OCI-LY7 (cell line): Measurements from ENCODE around the gene ABCC8.

Experiments used
- EZH2phosphoT487 ChIP-seq: fragments of 200-600 bp; sonication (generic); IDR thresholded peaks from 2 replicates; pipeline ENCODE4 v1.6.1; 2018; ENCODE audit warnings: low read depth, borderline replicate concordance, mild to moderate bottlenecking, mixed run types, antibody characterized with exemption, low read length, moderate library complexity, mixed read lengths
- TF ChIP-seq, protein P1 (sequence below): fragments of 200-600 bp; sonication (generic); conservative IDR thresholded peaks from 2 replicates; pipeline ENCODE4 v1.5.1; 2014; ENCODE audit warnings: mild to moderate bottlenecking, antibody characterized with exemption, low read length, moderate library complexity, mixed read lengths

DNA sequence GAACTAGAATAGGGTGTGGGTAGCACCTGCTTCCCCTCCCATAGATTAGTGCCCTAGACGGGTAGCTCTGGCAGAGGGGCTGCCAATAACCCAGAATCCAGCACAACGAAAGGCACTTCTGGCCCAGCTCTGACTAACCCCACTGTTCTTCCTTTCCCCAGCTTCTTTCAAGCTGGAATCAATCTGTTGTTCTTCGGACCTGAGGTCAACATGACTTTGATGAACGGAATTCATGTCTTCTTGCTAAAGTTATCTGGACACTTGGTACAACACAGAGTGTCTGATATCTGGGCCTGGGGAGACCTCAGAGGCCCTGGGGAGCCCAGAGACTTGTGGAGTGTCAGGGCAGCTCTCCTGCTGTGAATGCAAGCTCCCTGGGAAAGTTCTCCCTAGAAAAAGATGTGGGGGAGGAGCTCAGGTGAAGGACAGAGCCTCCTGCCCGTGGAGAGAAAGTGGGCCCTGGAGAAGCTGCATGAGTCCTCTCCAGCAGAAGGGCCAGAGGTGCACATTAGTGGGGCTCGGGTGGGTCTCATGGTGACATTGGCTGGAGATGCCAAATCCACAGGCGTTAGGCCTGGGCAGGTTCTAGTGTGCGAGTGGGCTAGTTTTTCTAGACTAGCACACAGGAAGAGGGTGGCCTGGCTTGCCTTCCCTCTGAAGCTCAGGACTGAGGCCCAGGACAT is 94.5 kb downstream of the ABCC8 start:
- TF ChIP-seq, protein P1, sequence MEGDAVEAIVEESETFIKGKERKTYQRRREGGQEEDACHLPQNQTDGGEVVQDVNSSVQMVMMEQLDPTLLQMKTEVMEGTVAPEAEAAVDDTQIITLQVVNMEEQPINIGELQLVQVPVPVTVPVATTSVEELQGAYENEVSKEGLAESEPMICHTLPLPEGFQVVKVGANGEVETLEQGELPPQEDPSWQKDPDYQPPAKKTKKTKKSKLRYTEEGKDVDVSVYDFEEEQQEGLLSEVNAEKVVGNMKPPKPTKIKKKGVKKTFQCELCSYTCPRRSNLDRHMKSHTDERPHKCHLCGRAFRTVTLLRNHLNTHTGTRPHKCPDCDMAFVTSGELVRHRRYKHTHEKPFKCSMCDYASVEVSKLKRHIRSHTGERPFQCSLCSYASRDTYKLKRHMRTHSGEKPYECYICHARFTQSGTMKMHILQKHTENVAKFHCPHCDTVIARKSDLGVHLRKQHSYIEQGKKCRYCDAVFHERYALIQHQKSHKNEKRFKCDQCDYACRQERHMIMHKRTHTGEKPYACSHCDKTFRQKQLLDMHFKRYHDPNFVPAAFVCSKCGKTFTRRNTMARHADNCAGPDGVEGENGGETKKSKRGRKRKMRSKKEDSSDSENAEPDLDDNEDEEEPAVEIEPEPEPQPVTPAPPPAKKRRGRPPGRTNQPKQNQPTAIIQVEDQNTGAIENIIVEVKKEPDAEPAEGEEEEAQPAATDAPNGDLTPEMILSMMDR = no peak
- no peak for TF ChIP-seq EZH2phosphoT487
